Neural cell (in vitro differentiated cells): Measurements from ENCODE around the gene SLC4A7.

Source experiments
- POLR2AphosphoS5 ChIP-seq: IDR thresholded peaks from 2 replicates; pipeline ENCODE4 v1.6.1; 2012
- RAD21 ChIP-seq: fragments of 450-650 bp; conservative IDR thresholded peaks from 2 replicates; pipeline ENCODE4 v1.6.1; 2014; ENCODE audit warnings: antibody characterized with exemption, mild to moderate bottlenecking, moderate library complexity
- TF ChIP-seq, protein P1 (sequence below): fragments of 450-650 bp; IDR thresholded peaks from 2 replicates; pipeline ENCODE4 v1.5.1; 2014; ENCODE audit warnings: antibody characterized with exemption, mild to moderate bottlenecking, moderate library complexity; ENCODE audit not compliant: poor library complexity, severe bottlenecking

DNA sequence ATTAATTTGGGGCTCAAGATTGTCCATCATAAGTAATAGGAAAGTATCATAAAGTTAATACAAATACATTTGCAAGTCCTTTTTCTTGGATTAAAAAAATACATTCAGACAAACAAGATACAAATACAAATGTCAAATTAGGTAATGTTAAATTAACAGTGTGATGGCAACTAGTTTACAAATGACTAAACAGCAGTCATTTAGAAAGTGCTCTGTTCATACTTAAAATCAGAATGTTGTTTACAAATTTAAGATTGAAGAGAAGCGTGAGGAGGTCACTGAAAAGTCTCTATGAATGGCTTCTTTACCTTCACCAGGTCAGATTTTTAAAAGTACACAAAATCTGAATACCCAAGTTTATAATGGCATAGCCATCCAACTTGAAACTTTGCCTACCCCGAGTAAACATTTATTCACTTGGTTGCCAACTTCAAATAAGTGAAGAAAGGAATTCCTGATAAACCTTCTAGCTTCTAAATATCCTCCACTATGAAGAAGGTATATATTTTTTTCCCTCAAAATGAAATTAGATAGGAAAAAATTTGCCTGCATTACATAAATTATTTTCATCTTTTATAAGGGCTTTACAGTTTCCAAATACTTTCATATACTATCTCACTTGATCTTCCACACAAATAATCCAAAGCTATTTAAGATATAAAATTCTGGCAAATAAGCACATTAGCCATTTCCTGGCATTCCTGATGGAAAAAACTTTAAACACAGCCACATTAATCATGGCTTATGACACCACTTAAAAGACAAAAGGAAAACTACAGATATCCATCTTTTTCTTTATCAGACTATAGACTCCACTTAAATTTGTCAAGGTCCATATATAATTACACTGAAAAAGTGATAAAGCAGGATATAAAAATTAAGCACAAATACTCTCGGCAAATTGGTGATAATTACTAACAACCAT, 103.5 kb downstream of the SLC4A7 start:
- no peak for TF ChIP-seq RAD21
- no peak for TF ChIP-seq POLR2AphosphoS5
- TF ChIP-seq, protein P1, sequence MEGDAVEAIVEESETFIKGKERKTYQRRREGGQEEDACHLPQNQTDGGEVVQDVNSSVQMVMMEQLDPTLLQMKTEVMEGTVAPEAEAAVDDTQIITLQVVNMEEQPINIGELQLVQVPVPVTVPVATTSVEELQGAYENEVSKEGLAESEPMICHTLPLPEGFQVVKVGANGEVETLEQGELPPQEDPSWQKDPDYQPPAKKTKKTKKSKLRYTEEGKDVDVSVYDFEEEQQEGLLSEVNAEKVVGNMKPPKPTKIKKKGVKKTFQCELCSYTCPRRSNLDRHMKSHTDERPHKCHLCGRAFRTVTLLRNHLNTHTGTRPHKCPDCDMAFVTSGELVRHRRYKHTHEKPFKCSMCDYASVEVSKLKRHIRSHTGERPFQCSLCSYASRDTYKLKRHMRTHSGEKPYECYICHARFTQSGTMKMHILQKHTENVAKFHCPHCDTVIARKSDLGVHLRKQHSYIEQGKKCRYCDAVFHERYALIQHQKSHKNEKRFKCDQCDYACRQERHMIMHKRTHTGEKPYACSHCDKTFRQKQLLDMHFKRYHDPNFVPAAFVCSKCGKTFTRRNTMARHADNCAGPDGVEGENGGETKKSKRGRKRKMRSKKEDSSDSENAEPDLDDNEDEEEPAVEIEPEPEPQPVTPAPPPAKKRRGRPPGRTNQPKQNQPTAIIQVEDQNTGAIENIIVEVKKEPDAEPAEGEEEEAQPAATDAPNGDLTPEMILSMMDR = no peak
